ENCODE results near the gene CENPK. TPM values are rescaled to one million over a fixed set of nuclear protein-coding genes. Genes with fewer than 3 reads are reported as not detected.

CENPK gene
- total RNA-seq, 1 donor from 2014 or later = 134 TPM

DNA sequence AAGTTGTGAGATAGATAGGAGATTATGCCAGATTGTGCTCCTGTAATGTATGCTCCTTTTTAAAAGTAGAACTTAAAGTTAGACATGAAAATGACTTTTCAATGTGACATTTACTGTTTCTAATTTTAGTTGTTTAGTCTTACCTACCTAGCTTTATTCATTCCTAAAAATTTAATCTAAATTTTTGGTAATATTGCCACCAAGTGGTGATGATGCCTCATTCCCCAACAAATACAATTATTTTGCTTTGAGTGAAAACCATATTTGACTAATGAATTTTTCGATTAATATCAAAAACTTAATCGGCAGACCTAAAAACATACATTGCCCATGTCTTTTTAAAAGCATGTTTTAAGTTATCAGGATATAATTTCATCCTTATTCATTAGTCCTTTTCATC is 25.7 kb upstream of the CENPK start:
- Mint-ChIP-seq H3K36me3 (peaks cover 9% of the 10 kb centered on the region), H3K27ac (no peak overlapping the region), H3K4me3 (no peak overlapping the region), H3K4me1 (no peaks in the 10 kb centered on the region), H3K27me3 (ENCODE audit: insufficient read depth, low read depth) (no peaks in the 10 kb centered on the region), H3K9me3 (no peaks in the 10 kb centered on the region)
- no peak overlapping the region for H2AFZ ChIP-seq (replicated peaks)
- TF ChIP-seq EZH2phosphoT487 (IDR thresholded peaks at IDR 0.05) (no peak), CTCF (IDR thresholded peaks at IDR 0.05) (peak; percentile 7), EZH2 (IDR thresholded peaks at IDR 0.05) (no peak)
- H3F3A ChIP-seq (ENCODE audit: low read depth) = peaks cover 33% of the 10 kb centered on the region
- H3K36me3 ChIP-seq = peaks cover 10% of the 10 kb centered on the region
- H3K4me1 ChIP-seq = no peaks in the 10 kb centered on the region
- H3K27ac ChIP-seq = no peak overlapping the region
- DNase-seq (ENCODE audit: low spot score) = no peak
- no peaks in the 10 kb centered on the region for H3K79me2 ChIP-seq (ENCODE audit: low read depth)
- no peaks in the 10 kb centered on the region for H4K20me1 ChIP-seq (ENCODE audit: low read depth)
- H3K4me2 ChIP-seq = no peak overlapping the region
- H3K27me3 ChIP-seq = no peaks in the 10 kb centered on the region
- H3K9ac ChIP-seq = no peak overlapping the region
- H3K4me3 ChIP-seq = no peak overlapping the region
- no peaks in the 10 kb centered on the region for H3K9me3 ChIP-seq (ENCODE audit: low read depth)

DNA sequence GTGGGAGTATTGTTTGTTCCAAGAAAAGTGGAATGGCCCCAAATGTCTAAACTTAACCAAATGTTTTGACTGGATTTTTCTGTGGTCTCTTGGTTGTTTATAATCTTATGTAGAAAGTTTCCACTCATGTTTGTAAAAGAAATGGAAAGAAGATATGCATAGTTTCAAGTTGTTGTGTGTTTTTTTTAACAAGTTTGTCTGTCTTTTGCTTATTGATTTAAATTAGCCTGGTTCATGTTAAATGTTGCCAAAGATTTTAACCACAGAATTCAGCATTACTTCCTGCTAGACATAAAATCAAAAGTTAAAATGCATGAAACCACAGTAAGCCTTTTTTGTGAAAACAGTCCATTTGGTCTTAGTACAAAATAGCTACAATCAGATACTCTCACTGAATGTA is 14.2 kb upstream of the CENPK start:
- Histone ChIP-seq H4K20me1 (ENCODE audit: low read depth) (no peaks in the 10 kb centered on the region), H2AFZ (replicated peaks) (no peak overlapping the region), H3K4me1 (no peaks in the 10 kb centered on the region), H3K36me3 (peaks cover 4% of the 10 kb centered on the region), H3K4me2 (no peak overlapping the region), H3K79me2 (ENCODE audit: low read depth) (no peaks in the 10 kb centered on the region), H3K27ac (no peak overlapping the region), H3K9me3 (ENCODE audit: low read depth) (no peaks in the 10 kb centered on the region), H3K27me3 (no peaks in the 10 kb centered on the region), H3K4me3 (no peak overlapping the region), H3K9ac (no peak overlapping the region), H3F3A (ENCODE audit: low read depth) (no peaks in the 10 kb centered on the region)
- no peak for DNase-seq (ENCODE audit: low spot score)
- peaks cover 20% of the 10 kb centered on the region for H3K36me3 Mint-ChIP-seq
- no peak for TF ChIP-seq EZH2phosphoT487 (IDR thresholded peaks at IDR 0.05)
- TF ChIP-seq EZH2 (IDR thresholded peaks at IDR 0.05) = no peak
- TF ChIP-seq CTCF (IDR thresholded peaks at IDR 0.05) = no peak
- no peaks in the 10 kb centered on the region for H3K9me3 Mint-ChIP-seq
- H3K27ac Mint-ChIP-seq = no peak overlapping the region
- H3K27me3 Mint-ChIP-seq (ENCODE audit: insufficient read depth, low read depth) = peaks cover 3% of the 10 kb centered on the region
- no peak overlapping the region for H3K4me3 Mint-ChIP-seq
- H3K4me1 Mint-ChIP-seq = no peaks in the 10 kb centered on the region

DNA sequence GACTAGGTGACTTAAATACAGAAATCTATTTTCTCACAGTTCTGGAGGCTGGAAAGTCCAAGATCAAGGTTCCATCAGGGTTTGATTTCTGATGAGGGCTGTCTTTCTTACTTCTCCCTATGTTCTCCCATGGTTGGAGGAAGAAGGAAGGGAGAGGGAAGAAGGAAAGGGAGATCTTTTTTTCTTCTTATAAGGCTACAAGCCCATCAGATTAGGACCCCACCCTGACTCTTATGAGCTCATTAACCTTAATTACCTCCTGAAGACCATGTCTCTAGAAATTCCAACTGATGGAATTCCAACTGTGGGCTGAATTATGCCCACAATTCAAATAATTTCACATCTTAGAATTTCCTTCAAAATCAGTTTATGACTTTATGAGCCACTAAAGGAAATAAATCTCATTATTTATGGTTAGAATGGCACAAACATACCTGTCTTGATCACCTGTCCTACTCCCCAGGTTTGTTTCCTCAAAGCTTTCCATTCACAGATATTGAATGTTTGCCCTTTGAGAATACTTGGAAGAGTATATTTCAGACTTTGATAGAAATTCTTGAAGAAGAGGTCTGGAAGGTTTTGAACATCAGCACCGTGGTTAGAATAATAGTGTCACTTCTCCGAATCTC is 7.7 kb upstream of the CENPK start:
- no peaks in the 10 kb centered on the region for H3K4me1 Mint-ChIP-seq
- TF ChIP-seq EZH2 (IDR thresholded peaks at IDR 0.05) (no peak), EZH2phosphoT487 (IDR thresholded peaks at IDR 0.05) (no peak), CTCF (IDR thresholded peaks at IDR 0.05) (no peak)
- Histone ChIP-seq H3K79me2 (ENCODE audit: low read depth) (peaks cover 22% of the 10 kb centered on the region), H4K20me1 (ENCODE audit: low read depth) (no peaks in the 10 kb centered on the region), H3K9me3 (ENCODE audit: low read depth) (no peaks in the 10 kb centered on the region), H3K27ac (no peak overlapping the region), H3K4me2 (no peak overlapping the region), H3K9ac (no peak overlapping the region), H3F3A (ENCODE audit: low read depth) (no peaks in the 10 kb centered on the region), H3K27me3 (no peaks in the 10 kb centered on the region), H3K36me3 (peaks cover 4% of the 10 kb centered on the region), H3K4me1 (no peaks in the 10 kb centered on the region), H2AFZ (replicated peaks) (no peak overlapping the region), H3K4me3 (no peak overlapping the region)
- H3K4me3 Mint-ChIP-seq = no peak overlapping the region
- peaks cover 3% of the 10 kb centered on the region for H3K27me3 Mint-ChIP-seq (ENCODE audit: insufficient read depth, low read depth)
- H3K27ac Mint-ChIP-seq = no peak overlapping the region
- peaks cover 8% of the 10 kb centered on the region for H3K36me3 Mint-ChIP-seq
- no peak for DNase-seq (ENCODE audit: low spot score)
- H3K9me3 Mint-ChIP-seq = no peaks in the 10 kb centered on the region

Data from neural progenitor cell (in vitro differentiated cells).